Anterior cingulate cortex (tissue), 58 donors: ENCODE measurements around the gene PJA2.

Experiments
- DNase-seq, 58 donors: peaks; one replicate each; lab custom pipeline; 2025; lab: John Stamatoyannopoulos, UW

Gene PJA2

DNA sequence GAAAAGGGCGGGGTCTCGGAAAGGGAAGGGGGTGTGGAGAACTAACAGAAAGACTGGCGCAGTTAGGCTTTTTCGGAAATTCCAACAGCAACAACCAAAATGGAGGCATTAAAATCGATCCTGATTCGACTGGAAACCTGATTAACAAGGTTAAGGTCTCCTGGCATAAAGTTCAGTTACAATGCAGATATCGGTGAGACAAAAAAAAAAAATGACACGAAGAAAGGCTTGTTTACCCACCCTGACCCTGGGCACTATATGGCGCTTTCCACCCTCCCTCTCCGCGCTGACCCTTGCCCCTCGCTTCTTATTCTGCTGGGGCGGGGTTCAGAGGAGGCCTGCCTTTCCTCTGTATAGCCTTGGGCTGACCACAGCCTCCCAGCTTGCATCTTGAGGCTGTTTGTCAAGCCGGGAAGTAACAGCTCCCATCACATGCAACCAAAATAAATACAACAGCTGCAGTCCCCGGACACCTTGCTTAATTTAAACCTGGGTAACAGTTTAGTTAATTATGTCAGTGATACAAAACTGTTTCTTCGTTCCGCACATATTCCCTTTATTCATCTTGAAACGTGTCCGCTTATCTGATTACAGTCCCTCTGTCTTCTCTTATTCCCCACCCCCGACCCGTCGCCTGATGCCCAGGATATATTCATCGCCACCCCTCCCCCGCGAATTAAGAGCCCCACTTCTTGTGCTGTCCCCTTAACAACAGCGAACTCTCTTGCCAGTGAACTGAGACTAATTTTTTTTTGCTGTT is 795 bp upstream of the PJA2 start:
- DNase-seq, result peak in 52 of 58 donors; percentile 9 to 84 (median 60)

DNA sequence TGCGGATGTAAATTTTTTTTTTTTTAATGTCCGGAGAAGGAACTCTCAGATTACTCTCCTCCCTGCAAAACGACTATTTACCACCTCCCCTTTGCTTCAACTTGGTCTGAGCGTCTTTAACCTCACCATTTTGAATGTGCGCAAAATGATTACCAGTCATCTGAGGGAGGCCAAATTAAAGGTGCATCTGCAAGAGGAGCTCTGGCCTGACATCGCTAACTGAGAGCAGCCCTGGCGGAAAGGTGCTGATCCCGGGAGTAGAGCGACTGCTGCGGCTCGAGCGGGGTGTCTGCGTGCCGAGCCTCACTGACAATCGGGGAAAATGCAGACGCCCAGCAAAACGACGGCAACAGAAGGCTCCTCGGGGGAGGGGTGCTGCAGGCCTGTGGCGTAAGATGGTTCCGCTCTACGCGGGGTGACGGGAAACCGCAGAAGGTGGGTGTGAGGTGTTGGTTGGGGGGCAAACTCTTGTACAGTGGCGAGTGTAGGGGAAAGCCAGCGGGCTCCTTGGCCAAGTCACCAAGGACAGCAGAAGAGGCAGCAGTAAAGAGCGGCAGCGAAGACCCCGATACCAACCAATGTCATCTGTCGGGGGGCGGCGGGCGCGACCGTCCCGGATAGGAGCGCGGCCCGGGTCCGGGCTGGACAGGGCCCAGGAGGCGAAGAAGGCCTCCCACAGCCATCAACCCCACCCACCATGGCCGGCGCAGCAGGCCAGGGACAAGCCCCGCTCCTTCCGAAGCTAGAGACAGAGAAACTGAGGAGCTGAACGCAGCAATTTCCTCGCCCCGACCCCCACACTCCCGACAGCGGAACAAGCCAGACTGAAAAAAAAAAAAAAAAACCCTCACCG is 557 bp downstream of the PJA2 start:
- DNase-seq, result peak in 57 of 58 donors; percentile 34 to 84 (median 66)

DNA sequence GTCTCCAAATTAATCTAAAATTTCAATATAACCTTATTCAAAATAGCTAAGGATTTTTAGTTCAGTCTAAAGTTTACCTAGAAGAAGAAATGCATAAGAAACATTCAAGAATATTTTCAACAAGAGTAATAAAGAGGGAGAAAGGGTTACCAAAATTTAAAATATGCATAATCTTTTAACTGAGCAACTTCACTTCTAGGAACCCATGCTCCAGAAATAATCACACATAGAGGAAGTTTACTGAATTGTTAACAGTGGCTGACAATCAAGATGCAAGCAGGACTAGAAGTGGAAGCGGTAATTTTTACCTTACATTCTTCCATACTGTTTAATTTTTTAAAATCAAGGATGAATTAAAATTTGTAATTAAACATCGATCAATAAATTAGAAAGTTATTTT is 1.9 kb downstream of the PJA2 start:
- no peak for DNase-seq

DNA sequence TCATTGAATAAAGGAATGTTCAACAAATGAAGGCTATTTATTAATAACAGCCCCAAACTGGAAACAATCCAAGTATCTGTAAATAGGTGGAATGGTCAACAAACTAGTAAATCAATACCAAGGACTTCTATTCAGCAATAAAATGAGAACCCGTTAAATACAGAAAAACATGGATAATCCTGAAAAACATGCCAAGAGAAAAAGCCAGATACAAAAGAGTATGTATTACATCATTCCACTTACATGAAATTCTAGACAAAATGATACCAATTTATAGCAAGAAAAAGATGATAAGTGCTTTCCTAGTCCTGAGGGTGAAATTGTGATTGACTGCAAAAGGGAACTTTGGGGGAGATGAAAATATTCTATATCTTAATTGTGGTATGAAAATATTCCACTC is 3.1 kb downstream of the PJA2 start:
- no peak for DNase-seq

DNA sequence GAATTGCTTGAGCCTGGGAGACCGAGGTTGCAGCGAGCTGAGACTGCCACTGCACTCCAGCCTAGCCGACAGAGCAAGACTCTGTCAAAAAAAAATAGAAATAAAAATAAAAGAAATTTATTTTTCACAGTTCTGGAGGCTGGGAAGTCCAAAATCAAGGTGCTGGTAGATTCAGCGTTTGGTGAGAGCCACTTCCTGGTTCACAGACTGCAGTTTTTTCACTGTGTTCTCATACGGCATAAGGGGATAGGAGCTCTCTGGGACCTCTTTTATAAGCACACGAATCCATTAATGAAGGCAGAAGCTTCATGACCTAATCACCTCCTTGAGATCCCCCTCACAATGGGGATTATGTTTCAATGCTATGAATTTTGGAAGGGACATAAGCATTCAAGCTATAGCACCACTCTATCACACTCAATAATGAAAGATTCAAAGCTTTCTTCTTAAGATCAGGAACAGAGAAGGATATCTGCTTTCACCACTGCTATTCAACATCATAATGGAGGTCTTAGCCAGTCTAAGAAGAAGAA is 5.3 kb downstream of the PJA2 start:
- DNase-seq, result no peak

DNA sequence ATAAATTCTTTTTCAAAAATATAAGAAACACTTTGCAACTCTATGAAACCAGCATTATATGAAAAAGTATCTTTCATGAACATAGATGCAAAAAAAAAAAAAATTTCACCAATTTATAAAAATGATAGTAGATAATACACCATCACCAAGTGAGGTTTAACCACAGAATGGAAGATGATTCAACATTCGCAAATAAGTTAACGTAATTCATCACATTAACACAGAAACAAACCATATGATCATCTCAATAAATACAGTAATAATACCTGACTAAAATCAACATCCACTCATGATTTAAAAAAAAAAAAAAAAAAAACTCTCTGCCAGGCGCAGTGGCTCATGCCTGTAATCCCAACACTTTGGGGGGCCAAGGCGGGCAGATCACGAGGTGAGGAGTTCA is 6.3 kb downstream of the PJA2 start:
- DNase-seq, result no peak

DNA sequence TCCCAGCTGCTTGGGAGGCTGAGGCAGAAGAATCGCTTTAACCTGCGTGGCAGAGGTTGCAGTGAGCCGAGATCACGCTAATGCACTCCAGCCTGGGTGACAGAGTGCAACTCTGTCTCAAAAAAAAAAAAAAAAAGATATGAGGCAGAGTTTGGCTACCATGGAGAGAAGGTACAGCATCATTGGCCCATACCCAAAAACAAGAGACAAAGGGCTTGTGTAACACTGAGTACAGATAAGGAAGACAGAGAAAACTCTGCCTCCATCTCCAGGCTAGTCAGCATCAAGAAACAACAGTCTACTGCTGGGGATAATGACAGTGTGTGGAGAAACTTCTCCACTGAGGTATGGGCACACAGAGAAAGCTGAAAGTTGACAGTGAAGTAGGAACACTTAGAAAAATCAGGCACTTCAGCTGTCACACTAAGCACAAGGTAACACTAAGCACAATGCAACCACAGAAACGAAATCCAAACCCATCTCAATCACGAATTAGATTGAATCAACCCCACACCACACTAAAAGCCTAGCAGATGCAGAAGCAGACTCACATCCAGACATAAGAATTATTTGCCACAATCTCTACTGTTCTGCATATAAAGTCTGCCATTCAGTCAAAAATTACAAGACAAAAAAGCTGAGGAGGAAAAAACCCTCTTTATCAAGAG is 10.5 kb downstream of the PJA2 start:
- peak in 1 of 58 donors; percentile 2 for DNase-seq

DNA sequence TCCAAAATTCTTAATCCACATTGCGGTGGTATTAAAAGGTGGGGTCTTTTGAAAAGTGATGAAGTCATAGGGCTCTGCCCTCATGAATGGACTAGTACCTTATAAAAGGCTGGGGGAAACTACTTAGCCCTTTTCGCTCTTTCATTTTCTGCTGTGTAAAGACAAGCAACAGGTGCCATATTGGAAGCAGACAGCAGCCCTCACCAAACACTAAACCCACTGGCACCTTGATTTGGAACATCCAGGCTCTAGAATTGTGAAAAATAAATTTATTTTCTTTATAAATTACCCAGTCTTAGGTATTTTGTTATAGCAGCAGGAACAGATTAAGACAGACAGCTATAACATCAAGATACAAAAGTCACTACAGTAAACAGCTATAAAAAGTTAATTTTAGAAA is 12.8 kb downstream of the PJA2 start:
- no peak for DNase-seq

DNA sequence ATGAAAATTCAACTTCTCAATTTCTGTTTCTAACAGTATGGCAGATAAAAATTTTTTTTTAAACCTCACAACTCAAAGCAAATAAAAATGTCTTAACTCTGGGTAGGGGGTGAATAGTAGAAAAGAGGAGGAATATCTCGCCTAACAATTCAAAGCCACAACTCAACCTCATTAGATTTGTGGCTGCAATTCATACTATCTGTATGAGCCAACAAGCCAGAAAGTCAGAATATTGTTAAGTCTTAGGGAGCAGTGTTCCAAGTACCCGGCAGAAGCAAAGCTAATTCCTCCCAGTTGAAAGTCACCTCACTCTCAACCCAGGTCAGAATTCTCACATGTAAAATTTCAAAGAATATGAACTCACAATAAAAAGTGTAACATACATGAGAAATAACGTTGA is 15.0 kb downstream of the PJA2 start:
- DNase-seq, result no peak

DNA sequence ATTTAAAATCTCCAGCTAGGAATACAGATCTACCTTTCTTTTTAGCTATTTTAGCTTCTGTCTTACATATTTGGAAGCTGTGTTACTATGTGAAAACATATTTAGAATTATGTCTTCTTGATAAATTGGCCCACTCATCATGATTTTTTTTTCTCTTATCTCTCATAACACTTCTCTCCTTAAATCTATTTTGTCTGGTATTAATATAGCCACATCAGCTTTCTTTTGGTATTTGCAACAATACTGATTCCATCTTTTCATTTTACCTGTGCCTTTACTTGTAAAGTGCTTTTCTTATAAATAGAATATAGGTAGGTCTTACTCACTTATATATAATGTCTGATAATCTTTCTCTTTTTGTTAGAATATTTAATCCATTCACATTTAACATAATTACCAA is 19.6 kb downstream of the PJA2 start:
- DNase-seq, result no peak

DNA sequence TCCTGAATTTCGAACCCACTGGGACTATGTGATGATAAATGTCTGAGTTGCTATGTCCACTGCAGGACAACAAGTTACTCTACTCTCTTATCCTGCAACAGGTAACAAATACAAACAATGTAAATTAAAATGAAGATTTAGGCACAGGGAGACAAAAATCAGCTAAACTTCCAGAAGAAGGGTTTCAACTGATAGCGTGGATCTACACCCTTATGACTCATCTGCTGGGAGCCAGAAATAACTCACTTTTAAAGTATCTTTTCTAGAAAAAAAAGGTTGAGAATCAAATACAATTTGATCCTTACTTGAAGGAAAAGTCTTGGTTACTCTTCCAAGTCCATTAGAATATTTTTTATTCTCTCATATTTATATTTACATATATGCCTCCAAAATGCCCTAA is 21.4 kb downstream of the PJA2 start:
- no peak for DNase-seq

DNA sequence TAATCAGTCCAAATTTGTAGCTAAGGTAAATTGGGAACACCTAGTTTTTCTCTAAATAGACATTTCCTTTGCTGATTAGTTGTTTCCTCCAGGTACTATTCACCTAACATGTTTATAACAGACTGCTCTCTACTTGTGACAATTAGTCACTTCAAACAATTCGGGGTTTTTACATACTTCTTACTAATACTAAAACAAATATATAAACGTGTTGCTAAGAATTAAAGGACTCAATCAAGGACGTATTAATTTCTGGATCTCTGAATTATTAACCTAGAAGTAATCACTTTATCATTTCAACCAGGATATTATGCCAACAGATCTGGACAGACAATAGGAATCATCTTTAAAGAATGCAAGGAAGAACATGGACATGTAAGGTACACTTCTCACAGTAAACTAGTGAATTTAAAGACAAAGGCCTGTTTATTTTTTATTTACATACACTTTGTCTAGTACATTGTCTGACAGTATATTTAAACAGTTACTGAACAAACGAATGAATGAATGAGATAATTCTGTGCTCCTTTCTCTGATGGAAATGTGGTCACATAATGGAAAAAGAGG is 22.3 kb downstream of the PJA2 start:
- no peak for DNase-seq

DNA sequence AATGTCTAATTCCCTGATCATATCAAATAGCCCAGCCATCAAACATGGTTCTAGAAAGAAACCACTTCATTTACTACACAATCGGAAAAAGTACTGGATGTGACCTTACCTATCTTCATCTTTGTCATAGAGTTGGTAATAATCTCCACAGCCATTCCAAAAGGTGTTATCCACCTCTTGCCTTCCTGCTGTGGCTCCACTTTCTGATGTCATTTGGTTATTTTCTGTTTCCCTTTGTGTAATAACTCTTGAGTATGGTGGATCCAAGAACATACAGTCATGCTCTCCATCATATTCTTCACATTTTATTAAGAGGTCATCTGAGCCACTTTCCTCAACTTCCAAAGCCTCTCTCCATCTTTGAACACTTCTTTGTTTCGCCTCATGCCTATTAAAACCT is 31.7 kb downstream of the PJA2 start:
- no peak for DNase-seq

DNA sequence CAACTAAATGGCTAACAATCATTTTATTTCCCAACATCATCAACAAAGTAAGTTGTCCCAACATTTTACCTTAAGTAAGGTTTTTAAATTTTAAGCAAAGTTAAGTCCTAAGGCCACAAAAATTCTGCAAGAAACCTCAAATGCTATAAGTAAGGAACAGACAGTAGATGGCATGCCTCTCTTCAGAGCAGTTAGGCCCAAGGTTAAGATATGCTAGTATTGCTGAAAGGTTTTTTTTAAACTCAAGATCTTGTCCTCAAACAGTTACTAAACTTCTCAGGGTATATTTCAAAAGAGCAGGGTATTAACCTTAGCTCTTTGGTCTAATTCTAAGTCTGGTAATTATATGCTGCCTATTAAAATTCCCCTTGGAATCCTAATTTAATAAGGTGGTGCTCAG is 35.1 kb downstream of the PJA2 start:
- DNase-seq, result no peak

DNA sequence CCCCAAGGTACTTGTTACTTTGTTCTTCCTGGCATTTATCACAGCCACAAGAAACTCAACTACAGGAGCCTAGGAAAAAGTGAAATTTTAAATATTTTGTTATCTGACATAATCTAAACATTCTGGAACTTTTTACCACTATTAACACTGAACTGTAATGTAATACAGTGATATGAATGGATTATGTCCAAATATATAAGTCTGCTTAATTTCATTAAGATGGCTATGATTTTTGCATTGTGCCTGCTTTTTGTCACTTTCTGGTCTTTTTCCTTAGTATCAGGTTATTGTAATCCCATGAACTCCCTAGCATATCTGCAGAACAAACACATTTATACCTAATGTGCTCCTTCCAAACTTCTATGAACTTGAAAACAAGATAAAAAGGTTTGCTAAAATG is 35.8 kb downstream of the PJA2 start:
- no peak for DNase-seq

DNA sequence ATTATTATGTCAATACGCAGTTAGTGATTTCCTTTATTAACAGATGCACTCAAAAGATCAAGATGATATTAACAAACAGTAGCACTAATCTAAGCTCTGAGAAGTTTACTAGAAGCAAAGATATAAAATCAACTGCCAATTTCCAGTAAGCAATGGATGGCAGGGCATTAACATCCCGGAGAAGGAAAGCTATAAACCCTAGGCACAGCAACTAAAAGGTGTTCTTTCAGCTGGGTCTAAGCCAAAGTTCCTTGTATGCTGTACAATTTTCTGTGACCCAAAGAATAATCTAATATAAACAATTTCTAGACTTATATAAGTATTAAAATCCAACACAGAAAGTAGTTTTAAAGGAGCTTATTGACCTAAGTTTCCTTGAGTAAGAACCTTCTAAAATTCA is 39.4 kb downstream of the PJA2 start:
- no peak for DNase-seq

DNA sequence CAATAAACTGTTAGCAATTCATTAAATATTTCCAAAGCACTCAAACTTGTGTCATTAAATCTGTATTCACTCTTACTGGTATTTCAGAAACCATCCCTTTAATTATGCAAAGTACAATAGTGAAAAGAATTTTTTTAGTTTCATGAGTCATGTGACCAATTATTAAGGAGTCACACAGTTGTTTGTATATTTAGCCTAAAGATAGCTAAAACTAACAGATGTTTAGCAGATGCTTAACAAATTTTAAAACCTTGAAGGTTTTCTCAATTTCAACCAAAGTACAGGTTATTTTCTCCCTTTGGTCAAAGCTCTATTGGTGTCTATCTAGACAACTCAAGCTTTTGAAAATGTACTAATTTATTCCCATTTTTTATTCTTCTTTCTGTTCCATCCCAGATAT is 44.1 kb downstream of the PJA2 start:
- no peak for DNase-seq

DNA sequence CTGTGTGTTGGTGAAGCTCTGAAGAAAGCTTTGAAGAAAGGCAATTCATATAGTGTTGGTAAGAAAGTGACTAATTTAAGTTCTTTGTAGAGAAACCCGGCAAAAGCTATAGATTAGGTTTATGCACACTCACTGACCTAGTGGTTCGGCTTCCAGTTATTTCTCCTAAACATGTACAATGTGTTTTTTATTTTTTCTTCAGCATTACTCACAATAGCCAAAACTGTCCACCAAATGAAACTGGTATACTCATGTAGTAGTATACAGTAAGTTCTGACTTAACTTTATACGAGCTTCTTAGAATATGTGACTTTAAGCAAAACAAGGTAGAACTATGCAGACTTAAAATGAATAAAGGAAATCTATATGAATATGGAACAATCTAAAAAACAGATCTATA is 44.8 kb downstream of the PJA2 start:
- no peak for DNase-seq

DNA sequence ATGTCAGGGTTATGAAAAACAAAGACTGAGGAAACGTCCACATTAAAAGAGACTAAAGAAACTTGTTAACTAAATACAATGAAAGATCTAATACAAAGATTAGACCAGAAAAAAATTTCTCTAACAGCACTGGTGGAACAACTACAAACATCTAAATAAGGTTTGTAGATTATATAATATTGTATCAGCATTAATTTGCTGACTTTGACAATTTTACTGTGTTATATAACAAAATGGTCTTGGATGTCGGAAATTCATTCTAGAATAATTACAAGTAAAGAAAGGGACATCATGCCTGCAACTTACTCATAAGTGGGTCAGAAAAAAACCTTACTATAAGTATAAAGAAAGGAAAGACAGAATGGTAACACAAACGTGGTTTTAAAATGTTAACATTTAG is 50.1 kb downstream of the PJA2 start:
- no peak for DNase-seq

DNA sequence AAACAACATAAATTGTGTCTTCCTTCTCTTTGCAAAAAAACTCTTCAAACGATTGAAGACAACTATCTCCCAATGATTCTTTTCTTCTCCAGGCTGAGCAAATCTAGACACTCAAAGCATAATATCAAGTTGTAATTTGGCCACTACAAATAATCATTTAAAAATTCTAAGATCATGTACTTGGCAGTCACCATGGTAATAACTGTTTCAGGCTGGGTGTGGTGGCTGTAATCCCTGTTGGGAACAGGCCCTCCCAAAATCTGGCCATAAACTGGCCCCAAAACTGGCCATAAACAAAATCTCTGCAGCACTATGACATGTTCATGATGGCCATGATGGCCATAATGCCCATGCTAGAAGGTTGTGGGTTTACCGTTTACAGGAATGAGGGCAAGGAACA is 52.0 kb downstream of the PJA2 start:
- no peak for DNase-seq

DNA sequence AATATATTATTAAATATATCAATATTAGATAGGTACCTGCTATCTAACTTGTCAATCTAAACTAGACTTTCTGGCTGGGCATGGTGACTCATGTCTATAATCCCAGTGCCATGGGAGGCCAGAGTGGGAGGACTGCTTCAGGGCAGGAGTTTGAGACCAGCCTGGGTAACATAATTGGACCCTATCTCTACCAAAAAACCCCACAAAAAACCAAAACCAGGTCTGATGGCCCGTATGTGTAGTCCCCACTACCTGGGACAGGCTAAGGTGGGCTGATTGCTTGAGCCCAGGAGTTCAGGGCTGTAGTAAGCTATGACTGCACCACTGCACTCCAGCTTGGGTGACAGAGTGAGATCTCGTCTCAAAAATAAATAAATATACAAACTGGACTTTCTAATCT is 55.0 kb downstream of the PJA2 start:
- no peak for DNase-seq
